NCI-H345 treated with DMSO at 0.1 percent for 48 hours (cell line): ENCODE results near the gene CRYBA4.
A peak's percentile ranks its signal among the peaks of the same experiment; 100 is the strongest.

Source experiments
- DNase-seq: peaks from one replicate; lab custom pipeline; 2025; ENCODE audit not compliant: unreplicated experiment; lab: John Stamatoyannopoulos, UW

The CRYBA4 gene

GRCh38 chr22:26621663-26622062 is at the start of gene CRYBA4:
CRYBA4 (plus strand) TSS chr22:26621963; CDS start chr22:26622597, 634 bp downstream.
- DNase-seq: no peak

- no peak for DNase-seq
Measured at GRCh38 chr22:26573026-26573662, 48.6 kb upstream of the CRYBA4 start.

GRCh38 chr22:26574001-26574723 is 47.6 kb upstream of the CRYBA4 start:
- DNase-seq: no peak

DNA sequence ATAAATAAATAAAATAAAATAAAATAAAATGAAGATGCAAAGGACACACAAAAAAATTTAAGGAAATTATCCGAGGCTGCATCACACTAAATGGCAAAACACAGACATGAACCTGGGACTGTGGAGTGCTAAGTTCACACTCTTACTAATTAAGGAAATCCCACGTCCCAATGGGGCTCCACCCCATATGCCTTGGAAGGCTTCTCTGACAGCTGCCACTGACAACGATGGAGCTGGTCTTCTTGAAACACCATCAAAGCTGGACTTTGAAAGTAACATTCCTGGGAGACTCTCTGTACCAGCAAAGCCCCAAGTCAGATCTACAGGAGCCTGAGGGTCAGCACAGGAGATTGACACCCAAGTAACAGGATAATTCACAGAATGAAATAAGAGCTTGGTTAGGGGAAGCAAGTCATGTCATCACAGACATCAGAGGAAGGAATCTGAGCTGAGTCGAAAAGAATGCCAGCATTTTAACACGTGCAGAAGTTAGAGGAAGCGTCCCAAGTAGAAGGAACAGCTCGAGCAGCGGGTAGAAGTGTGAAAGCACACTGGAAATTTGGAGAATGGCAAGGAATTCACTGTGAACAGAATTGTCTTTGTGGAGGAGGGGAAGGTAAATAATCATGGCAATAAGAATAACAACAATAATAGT is 45.6 kb upstream of the CRYBA4 start:
- no peak for DNase-seq

DNA sequence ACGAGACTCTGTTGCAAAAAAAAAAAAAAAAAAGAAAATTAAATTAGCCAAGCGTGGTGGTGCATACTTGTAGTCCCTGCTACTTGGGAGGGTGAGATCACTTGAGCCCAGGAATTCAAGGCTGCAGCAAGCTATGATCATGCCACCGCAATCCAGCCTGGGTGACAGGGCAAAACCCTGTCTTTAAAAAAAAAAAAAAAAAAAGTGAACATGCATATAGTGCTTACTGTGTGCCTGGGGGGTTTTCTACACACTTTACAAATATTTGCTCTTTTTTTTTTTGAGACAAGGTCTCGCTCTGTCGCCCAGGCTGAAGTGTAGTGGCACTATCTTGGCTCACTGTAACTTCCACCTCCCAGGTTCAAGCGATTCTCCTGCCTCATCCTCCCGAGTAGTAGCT is 44.7 kb upstream of the CRYBA4 start:
- DNase-seq: no peak

DNA sequence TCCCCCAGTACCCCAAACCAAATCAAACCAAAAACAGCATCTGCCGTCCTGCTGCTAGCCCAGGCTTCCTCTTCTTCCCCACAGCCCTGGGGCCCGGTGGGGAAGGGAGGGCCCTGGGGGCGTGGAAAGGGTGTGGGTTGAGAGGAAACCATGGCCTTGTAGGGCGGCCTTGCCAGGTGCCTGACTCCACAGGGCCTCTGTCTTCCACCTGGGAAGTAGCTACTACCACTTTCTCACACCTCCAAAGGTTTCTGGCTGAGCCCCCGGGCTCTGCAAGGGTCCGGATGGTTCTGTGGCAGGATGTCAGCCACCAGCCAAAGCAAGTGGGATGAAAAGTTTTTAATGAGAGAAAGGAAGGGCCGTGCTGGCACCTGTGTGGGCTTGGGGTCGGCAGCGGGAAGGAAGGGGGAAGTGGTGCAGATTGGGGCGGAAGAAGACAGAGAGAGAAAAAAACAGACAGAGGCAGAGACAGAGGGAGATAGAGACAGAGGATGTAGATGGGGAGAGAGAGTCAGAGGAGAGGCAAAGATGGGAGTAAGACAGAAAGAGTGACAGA is 42.4 kb upstream of the CRYBA4 start:
- DNase-seq: no peak

GRCh38 chr22:26580240-26580962 is 41.4 kb upstream of the CRYBA4 start:
- no peak for DNase-seq

DNA sequence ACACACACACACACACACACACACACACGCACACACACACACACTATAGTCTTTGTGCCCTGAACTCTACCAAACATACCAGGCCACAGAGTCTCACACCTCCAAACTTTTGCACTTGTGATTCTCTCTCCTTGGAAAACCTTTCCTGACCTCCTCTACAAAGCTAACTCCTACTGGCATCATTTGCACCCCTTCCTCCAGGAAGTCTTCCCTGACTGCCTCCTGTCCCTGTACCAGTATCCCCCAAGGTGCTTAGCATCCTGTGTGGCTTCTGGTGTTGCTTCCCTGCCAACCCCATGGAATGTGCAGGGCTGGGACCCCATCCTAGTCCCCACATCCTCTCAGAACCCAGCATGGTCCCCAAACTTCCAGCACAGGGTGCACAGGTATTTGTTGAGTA is 40.7 kb upstream of the CRYBA4 start:
- no peak for DNase-seq

GRCh38 chr22:26581633-26582168 is 40.1 kb upstream of the CRYBA4 start:
- DNase-seq: no peak

DNA sequence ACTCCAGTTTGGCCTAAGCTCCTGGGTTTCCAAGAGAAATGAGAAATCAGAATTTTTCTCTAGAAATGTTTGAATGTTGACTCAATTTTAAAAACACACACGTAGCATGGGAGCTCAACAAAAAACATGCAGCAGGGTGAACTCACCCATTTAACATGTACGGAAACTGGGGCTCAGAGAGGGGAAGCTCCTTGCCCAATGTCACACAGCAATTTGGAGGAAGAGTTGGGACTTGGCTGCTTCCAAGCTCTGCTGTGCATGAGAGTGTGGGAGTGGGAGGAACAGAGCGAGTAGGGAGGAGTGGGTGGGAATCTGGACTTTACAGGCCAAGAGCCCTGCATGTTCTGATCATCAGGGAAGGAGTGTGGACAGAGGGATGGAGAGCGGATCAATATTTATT is 37.8 kb upstream of the CRYBA4 start:
- no peak for DNase-seq

DNA sequence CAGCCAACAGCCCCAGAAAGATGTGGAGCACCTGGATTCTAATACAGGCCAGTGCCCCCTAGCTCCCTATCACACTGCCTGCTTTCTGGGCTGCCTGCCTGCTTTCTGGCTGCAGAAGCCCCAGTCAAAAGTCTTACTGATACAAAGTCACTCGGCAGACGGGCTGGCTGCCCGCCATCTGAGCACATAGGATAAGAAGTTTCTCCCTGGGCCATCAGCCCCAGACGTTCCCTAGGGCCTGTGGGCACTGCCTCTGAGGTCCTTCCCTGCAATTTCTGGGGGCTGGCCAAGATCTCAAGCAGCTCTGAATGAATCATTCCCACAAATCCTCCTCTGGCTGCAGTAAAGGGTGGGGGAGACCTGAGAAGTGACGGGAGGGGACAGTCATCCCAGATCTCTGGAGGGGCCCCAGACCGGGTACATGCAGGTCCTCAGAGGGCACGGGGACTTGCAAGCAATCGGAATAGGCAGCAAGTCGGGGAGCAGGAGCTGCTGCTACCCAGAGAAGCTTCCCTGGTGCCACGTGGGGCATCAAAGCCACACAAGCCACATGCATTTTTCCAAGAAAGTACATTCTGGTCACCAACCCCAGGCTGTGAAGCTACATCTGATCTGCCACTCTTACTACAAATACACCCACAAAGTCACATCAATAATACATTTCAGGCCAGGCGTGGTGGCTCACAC is 36.5 kb upstream of the CRYBA4 start:
- no peak for DNase-seq

- DNase-seq: no peak
Measured at GRCh38 chr22:26586556-26587325, 35.0 kb upstream of the CRYBA4 start.

- DNase-seq: no peak
Measured at GRCh38 chr22:26587991-26588613, 33.7 kb upstream of the CRYBA4 start.

- no peak for DNase-seq
Measured at GRCh38 chr22:26588729-26589366, 32.9 kb upstream of the CRYBA4 start.

GRCh38 chr22:26589367-26589844 is 32.4 kb upstream of the CRYBA4 start:
- DNase-seq: no peak

GRCh38 chr22:26589845-26590736 is 31.7 kb upstream of the CRYBA4 start, which contains the start of gene TPST2:
TPST2 (minus strand) TSS chr22:26590132; CDS start chr22:26541630, 48,502 bp downstream.
- peak; percentile 8 for DNase-seq

DNA sequence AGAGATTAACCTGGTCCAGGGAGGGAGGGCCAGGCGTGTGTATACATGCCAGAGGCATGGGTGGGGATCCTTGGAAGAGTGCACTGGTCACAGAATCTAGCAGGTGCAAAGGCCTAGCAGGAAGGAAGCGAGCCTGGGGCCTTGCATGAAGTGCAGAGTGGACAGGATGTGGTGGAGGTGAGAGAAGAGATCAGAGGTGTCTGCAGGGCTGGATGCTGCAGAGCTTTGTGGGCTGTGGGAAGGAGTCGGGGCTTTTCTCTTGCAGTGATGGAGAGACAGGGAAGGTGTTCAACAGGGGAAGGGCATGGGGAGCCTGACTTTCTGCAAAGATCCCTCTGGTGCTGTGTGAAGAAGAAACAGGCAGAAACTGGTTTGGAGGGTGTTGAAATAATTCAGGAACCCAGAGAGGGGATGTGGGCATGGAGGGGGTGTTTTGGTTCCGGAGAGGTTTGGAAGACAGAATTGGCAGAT is 29.3 kb upstream of the CRYBA4 start:
- no peak for DNase-seq
